Renal pelvis (tissue), 4 donors: ENCODE measurements around the gene SLC6A17. TPM values are rescaled to one million over a fixed set of nuclear protein-coding genes. Genes with fewer than 3 reads are reported as not detected.
A peak's percentile ranks its signal among the peaks of the same experiment; 100 is the strongest.

Experiments
- DNase-seq: peaks from one replicate; pipeline ENCODE4 v3.0.0-alpha.2; 2013
- polyA plus RNA-seq, 3 donors: library from polyadenylated mRNA; unstranded; fragments of 120-200 nt; gene quantifications; one replicate each; pipeline ENCODE4 v1.2.1, GENCODE V29; 2013; ENCODE audit not compliant: insufficient read length in 3 of 3

Gene SLC6A17
- polyA plus RNA-seq, 3 donors, result 0.41 to 1.3 (median 0.94) TPM

DNA sequence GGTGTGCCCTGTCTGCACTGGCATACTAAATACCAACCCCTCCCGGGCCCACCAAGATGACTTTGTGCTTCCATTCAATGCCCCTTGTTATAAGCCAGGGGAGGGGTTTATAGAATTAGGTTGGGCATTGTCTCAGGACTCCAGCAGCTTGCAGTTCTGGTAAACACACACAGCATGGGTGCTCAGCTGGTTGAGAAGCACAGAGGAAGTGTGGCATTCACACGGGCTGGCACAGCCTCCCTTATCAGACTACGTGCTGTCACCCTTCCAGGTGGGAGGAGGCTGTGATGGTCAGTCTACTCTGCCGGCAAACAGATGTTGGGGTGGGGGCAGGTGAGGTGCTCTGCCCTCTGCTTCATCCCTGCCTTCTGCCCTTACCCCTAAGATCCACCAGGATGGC, 15.0 kb upstream of the SLC6A17 start:
- DNase-seq, result no peak

DNA sequence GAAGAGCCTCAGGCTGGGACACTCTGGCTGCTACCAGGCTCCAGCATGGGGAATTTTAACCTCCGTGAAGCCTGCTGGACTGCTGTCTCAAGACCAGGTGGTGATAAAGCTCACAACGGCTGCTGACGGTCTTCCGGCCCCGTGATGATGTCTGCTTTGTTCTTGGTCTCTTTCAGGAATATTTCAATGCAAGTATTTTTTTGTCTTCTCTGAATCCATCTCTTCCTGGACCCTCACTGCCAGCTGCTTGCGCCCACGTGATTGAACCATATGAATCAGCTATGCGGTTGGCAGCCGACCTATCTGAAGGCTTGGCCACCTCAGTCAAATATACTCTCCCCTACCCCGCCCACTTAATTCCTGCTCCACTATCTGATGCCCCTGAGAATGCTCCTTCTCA, 14.6 kb upstream of the SLC6A17 start:
- DNase-seq, result no peak

DNA sequence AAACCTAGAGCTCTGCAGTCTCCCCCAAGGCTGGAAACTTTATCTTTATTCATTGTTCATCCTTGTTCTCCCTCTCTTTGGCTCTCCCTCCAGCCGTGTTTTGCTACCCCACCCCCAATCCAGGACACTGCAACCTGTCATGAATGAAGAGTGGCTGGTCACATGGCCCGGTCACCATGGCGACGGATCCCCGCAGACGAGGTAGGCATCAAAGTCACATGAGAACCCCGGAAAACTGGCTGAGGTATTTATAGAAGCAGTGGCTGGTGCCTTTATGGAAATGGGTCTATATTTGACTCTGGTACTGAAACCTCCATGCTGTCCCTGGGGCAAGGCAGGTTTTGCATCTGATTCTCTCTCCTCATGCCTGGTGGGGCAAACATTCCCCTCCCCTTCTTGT, 13.4 kb upstream of the SLC6A17 start:
- DNase-seq, result no peak

DNA sequence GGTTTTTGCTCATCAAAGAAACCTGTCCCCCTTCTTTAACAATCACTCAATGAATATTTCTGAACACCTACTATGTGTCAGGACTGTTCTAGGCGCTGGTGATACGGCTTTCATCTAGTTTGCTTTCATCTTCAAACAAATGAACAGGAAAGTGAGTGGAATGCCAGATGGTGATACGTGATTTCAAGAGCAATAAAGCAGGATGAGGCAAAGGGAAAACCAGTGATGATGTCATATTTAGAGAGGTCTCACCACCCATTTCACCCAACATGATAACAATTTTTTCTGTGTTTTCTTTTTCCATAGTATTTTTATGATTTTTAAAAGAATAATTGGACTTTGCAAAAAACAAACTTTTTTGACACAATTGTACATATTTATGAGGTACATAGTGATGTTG, 11.3 kb upstream of the SLC6A17 start:
- no peak for DNase-seq

DNA sequence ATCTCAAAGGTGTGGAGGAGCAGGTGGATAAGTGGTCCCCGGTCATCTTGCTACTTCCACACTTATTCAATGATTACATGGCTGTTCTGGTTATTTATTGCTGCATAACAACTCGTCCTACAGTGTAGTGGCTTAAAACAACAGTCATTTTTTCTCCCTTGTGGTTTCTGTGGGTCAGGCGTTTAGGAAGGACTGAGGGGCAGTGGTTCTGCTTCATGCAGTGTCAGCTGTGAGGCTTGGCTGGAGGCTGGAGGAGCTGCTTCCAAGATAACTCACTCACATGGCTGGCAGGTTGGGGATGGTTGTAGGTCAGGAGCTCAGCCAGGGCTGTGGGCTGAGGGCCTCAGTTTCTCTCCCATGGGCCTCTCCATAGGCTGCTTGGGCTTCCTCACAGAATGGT, 5.9 kb upstream of the SLC6A17 start:
- DNase-seq, result no peak

DNA sequence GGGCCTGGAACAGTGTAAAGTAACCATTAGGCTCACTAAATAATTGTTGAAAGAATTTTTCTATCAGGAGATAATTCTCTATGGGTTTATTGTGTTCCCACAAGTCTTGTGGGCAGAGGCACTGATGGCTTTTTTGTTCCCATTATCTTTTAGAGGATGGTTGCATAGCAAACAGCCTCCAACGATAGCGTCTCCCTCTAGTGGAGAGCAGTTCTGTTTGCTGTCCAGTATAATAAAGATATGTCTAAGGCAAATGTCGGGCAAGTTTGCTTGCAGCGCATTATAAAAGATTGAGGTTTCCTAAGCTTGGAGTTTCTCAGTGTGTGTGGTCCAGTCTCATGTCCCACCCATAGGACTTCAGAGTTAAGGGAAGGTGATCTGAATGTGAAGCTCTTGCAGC, 1.3 kb upstream of the SLC6A17 start:
- DNase-seq, result no peak

DNA sequence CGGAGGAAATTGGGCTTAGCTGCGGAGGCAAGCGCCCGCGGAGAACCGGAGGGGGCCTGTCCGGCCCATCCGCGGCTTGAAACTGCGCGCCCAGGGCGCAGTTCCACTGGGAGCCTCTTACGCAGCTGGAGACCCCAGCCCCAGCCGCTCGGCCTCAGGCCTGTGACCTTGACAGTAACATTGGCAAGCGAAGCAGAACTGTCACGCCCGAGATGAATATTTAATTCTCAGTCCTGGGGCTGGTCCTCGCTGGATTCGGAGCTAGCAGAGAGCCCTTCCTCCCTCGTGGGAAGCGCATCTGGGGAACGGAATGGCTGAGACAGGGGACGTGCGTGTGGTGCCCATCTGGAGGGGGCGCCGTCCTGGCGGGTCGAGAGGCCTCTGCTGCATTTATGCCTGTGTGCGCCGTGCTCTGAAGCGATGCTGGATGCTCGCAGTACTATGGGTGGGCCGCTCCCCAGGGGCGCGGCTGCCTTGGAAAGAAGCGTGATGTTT, 928 bp downstream of the SLC6A17 start:
- no peak for DNase-seq

DNA sequence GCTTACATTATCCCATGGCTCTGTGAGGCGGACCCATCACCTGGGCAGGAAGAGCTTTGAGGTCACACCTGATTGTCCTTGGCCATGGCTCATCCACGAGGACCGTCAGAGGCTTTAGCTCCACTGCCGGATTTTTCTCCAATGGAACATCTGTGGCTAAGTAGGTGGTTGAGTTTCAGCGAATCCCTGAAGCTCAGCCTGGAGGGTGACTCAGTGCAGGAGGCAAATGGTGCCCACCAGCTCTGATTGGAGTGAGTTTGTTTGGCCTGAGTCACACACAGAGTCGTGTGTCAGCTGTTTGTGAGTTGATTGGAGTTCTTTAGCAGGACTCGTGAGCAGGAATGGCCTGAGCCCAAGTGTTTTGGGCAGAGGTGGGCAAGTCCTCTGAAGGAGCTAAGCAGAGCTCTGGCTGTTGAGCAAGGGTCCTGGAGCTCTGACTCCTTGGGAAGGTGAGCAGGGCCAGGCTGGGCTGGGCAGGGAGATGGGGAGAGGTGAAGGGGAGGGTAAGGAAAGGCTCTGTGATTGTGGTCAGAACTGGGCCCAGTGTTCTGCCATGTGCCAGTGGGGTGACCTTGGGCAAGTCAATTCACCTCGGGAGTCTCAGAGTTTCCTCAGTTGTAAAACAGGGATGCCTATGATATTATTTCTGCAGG, 2.0 kb downstream of the SLC6A17 start:
- no peak for DNase-seq

DNA sequence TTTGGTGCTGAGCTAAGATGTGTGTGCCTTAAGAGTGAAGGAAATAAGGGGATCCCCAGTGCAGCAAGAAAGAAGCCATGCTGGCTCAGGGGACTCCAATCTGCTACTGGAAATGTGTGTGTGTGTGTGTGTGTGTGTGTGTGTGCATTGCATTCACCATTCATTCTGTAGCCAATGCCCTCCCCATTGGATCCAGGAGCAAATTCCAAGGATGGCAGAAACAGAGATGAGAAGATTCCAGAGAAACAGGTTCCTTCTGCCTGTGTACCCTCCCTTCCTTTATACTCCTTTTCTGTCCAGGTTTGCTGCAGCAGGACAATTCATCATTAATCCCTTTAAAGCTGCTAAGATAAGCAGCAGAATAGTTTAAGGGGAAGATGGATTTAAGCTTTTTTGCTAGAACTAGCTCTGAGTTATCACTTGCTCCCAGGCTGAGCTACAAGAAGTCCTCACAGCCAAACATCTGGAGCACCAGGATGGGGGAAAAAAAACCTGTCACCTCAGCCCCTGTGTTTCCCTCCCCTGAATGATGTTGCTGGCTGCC, 3.2 kb downstream of the SLC6A17 start:
- DNase-seq, result no peak

DNA sequence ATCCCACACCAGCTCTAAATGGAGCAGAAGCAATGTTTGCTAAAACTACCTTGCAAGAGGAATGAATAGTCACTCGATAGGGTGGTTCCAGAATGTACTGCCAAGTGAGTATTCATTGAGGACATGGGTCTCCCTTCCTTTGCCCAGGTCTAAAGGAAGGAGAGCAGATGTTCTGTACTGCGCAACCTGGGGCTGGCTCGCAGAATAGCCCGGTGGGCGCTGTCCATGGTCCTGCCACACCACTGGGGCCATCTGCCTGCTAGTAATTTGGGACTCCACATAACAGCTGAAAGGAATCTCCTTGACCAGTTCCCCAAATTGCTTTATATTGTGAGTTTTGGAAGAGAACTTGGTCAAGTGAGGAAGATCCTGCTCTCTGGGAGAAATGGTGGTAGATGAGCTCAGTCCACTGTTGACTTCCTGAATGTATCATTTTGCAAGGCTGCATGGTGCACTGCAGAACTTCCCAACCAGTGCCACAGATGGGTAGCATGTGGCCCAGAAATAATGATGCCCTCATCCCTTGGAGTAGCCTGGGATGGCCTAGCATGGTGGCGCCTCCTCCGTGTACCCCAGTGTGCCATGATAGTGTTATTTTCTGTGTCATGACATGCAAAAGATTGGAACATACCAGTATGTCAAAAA, 5.7 kb downstream of the SLC6A17 start:
- peak; percentile 72 for DNase-seq

DNA sequence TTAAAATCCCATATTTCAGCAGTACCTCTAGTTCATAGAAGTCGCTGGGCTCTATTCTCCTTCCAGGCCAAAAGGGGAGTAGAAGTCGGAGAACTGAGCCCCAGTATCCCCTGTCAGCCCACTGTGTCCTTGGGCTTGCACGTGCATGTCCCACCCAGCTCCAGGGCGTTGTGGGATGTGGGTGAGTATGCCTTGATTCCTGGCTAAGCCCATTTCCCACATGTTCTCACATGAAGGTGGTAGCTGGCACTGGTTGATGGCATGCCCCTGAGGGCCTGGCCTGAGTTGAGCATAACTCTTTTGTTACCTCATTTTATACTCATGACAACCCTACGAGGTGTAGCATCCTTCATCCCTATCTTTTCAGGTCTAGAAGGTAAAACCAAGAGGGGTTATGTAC, 8.0 kb downstream of the SLC6A17 start:
- no peak for DNase-seq

DNA sequence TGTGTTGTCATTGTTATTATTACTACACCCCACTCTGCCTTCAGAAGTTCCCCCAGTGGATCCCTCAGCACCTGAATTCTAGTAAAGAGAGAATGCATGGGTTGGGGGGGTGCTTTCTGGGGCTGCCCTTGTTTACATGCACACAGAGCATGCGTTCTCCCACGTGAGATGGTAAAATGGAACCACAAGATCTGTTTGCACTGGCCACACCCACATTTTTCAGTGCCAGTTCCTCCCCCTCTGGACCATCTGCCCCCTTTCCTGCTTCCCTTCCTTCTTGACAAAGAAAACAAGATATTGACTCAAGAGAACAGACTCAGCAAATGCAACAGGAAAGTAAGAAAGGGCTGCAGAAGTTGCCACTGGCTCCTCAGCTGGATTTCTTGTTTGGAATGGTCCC, 8.9 kb downstream of the SLC6A17 start:
- no peak for DNase-seq

DNA sequence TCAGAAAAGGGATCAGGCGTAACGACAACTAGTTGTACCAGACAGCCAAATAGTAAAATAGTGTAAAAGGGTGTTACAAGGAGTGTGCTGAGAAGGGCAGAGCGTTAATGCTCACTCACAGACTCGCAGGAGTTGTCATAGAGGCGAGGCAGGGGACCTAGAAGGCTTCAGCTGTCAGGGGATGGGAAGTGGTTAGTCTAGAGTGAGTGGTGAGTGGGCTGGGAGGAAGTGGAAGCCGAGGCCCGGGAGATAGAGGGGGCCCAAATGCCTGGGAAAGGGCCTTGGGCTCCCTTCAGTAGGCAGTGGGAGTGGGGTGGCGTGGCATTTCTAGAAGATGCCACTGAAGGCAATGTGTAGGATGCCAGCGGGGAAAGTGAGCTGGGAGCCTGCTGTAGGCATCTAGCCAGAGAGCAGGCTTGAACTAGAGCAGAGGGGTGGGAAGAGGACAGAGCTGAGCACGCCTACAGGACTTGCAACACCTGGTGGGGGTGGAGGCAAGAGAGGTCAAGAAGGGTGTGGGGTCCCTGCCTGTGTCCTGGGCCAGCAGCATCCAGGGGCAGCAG, 10.3 kb downstream of the SLC6A17 start:
- no peak for DNase-seq

DNA sequence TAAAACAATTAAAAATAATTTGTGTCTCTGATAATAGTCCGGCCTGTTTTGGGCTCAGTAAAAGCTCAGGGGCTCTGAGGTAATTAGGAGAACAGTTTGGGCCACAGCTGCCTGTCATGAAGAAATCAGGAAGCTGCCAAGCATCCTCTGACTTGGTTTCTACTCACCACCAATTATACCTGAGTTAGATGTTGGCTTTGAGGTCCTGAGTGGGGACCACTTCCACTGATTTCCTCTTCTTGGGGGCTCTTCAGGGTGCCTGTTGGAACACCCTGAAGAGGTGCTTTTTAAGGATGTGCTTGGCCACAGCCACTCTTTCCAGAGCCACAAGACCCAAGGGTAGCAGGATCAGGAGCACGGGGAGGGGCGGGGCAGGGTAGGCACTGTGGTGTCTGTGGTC, 10.9 kb downstream of the SLC6A17 start:
- no peak for DNase-seq

DNA sequence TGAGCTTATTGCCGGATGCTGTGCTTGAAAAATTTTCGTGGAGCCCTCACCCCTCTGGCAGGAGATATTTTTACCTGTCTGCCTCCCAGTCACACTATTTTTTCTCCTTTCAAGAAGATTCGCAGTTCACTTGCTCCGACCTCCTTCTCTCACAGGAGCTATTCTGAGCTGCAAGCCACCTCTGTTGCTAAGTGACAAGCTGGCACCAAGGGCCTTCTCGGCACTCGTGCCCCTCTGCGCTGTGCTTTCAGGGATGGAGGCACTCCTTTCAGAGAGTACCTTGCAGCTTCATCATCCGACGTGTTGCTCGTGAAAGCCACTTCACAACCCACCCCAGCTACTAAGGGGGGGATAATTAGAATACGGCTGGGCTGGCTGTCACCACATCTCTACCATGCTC, 11.6 kb downstream of the SLC6A17 start:
- no peak for DNase-seq

DNA sequence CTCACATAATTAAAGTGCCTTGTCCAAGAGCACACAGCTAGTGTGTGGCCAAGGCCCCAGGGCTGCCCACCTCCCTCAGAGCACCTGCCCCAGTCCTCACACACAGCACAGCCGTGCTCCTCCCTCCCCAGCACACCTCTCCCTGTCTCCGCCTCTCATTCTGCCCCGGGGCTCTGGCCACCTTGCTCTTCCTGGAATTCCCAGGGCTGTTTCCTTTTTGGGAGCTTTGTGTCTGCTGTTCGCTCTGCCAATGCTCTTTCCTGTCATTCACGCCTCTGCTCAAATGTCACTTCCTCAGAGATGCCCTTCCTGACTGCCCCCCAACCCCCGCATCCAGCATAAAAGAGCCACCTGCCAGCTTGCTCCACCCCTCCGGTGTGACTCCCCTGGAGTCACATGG, 13.3 kb downstream of the SLC6A17 start:
- DNase-seq, result no peak

DNA sequence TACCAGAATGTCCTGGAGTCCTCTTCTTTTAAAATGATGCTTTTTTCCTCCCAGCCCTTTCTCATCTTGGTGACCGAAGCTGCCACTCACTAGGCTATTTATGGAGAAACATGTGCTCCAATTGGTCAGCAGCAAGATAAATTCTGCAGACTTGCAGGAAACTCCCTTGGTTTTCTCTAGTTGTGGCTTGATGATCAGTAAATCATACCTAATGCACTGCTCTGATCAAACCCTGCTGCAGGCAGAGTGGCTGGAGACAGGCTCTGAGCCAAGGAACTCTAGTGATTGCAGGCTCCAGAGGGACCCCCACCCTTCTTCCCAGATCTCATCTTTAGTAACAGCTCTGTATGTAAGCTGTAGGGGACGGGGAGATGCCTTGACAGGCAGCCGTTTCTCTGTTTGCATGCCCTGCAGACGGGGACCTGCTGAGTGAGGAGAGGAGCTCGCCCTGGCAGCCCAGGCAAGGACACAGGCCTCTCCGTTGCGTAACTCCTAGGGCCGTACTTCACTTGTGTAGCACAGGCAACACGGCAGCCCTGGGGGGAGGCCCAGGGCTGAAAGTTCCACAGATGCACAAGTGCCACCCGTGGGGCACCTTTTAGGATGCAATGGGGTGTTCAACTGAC, 14.5 kb downstream of the SLC6A17 start:
- no peak for DNase-seq

DNA sequence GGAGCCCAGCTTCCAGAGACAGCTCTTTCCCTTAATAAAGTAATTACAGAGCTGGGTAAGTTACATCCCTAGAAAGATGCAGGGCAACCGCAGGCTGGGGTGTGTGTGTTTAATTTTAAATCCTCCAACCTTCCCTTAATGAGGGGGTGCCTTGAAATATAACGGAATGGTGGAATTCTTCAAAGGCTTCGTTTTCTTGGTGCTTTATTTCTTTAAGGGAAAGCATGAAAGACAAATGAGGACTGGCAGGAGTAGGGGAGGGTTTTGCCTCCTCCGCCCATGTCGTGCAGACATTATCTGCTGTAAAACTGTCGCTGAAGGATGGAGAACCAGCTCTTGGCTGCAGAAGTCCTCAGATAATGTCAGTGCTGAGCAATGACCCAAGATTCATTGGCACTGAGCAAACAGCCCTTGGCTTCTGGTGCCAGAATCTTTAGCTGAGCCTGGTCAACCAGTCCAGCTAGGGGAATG, 15.5 kb downstream of the SLC6A17 start:
- no peak for DNase-seq

DNA sequence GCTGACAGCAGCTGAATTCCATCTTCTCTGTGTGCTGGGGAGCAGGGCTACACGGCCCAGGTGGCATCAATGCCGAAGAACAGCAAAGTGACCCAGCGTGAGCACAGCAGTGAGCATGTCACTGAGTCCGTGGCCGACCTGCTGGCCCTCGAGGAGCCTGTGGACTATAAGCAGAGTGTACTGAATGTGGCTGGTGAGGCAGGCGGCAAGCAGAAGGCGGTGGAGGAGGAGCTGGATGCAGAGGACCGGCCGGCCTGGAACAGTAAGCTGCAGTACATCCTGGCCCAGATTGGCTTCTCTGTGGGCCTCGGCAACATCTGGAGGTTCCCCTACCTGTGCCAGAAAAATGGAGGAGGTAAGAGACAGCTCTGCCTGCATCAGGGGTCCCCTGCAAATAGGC, 16.6 kb downstream of the SLC6A17 start:
- DNase-seq, result no peak

DNA sequence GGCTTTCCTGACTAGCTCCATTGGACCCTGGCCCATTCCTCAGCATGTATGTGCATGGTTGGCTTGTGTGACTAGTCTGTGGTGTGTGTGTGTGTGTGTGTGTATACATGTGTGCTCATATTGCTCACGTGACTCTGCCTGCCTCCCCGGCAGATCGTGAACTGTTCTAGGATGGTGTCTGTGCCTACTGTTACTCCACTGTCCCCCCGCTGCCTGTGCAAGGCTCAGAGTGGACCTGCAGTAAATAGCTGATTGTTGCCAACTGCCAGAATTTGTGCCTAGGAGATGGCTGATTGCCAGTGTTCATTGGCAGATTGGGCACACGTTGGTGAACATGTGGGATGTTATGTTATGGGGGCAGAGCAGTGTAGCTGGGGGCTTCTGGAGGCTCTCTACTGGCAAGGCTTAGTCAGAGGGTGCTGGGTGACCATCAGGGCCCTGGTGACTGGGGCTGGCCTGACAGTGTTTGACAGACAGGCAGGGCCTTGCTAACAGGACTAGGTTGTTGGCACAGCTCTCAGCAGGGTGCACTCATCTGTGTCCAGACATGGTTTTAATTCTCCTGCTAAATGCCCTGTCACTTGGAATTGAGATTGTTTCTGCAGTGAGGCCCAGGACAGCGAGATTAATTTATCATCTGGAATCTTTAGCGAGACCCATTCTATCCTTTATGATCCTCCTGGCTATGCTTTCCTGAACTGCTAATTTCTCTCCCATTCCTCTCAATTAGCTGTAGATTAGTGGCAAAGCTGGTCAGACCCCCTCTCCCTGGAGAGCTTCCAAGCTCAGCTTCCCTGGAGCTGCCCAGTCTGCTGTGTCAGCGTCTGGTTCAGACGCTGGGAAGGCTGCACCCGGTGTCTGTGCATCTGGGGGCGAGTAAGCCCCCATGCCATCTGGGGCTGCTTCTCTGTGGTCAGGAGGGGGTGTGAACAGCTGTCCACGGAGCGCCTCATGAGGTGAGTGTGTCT, 20.8 kb downstream of the SLC6A17 start:
- DNase-seq, result no peak

DNA sequence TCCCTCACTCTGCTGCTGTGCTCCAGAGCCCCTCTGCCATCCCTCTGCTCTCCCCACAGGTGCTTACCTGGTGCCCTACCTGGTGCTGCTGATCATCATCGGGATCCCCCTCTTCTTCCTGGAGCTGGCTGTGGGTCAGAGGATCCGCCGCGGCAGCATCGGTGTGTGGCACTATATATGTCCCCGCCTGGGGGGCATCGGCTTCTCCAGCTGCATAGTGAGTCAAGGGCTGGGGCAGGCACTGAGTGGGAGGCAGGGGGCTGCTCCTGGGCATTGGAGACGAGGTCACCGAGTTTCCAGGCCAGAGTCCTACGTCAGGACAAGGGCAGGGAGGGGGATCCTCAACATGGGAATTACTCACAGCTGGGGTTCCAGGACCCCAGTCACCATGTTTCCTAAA, 21.7 kb downstream of the SLC6A17 start:
- no peak for DNase-seq
